ENCODE results near the gene CCDC201.

The CCDC201 gene, protein sequence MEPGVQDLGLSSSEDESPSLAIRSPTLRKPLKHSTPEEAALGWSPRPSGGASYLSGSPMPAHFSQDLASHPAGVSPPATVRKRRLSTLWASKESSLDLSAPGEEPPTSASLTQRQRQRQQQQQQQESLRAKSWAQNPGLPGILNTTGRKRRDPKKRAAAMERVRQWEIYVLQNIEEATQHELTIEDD
- total RNA-seq: 0 to 2.6 (median 0) reads per million in 17 experiments

DNA sequence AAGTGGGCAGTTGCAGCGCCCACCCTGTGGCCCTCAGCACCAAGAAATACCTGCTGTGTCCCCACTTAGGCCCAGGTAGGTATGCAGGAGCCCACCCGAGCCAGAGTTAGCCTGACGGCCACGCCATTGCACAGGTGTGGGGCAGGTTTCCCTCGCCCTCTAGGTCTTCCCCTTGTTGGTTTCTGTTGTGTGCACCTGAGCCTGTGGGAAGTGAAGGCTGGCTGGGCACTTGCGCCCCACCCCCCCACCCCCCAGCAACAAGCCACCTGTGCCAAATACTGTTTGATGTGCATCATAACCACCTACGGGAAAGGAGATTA, at the start of gene CCDC201:
CCDC201 (minus strand) TSS at position 48 of the 320 bp plus-strand sequence. CDS start 75 bp downstream, outside the sequence.
- no peak for DNase-seq

DNA sequence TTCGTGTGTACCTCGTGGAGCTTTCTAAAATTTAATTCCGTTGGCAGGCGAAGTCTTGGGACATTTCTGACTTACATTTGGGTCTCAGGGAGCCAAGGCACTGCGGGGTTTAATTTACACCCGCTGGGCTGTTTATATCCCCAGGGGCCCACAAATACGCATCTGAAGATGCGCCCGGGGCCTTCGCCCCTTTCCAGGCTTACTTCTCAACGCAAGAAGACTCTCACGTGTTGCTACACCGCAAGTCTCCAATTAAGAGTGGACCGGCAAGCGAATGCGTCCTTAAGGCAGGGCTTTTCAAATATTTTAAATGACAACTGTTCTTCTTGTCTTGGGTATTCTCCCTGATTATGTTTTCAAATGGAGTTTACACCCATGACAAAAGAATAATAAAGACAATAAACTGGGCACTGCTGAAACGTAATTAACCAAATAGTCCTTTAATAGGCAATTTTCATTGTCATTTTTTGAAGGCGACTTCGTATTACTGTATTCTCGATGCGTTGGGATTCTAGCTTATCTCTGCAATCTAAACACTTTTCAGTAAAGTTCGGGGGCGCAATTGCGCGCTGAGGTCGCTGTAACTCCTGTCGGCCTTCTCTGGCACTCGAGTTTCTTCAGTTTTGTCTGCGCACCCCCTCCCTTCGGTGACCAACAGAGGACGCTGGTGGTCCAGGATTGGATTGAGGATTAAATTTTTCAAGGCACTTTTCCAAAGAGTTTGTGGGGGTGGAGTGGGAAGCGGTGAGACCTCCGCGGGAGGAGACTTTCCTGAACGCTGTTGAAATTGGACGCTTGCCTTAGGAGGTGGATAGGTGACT, 49.0 kb upstream of the CCDC201 start:
- DNase-seq: peak in 1 of 4 experiments; percentile 6

DNA sequence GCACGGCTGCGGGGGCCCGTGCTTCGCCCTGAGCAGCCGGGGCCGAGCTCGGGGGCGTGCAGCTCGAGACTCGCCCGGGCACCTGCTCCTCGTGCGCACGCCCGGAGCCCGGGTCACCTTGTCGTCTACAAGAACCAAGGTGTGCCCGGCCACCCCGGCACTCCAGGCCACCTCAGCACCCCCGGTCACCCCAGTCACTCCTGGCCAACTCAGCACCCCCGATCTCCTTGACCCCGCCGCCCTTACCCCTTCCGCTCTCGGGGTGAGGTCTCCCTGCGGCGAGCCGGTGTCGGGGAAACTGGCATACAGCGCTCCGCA, 48.5 kb upstream of the CCDC201 start:
- DNase-seq: no peak

DNA sequence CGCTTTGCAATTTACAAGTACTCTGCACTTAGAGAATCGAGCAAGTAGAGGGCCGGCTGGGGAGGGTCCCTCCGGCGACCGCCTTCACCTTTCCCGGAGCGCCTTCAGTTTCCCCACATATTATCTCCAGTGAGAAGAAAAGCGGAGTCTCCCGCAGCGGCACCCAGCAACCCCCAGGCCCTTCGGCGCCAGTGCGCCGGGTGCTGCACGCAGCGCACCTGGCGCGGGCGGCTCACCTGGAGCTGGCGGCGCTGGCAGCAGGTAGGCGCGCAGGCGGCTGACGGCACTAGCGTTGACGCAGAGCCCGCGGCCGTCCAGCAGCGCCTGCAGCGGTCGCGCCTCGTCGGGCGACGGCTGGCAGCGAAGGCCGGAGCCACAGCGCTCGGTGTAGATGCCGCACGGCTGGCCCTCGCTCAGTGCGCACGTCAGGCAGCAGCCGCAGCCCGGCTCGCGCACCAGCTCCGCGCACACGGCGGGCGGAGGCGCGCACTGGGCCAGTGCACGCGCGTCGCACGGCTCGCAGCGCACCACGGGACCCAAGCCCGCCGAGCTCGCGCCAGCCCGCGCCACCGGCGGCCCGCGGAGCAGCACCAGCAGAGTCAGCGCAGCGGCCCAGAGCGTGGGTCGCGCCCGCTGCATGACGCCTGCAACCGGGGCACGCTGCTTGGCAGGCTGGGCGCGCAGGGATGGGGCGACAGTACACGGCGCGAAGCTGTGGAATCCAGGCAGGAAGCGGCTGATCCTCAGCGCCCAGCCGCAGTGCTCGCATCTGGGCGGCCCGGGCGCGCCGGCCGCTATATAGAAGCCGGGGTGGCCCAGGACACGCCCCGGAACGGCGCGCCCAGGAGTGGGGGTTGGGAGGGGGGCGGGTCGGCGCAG, 47.9 kb upstream of the CCDC201 start, which contains the start of gene IGFBP3:
IGFBP3 (minus strand) TSS at position 771 of the 879 bp plus-strand sequence; CDS start at position 639, 132 bp downstream.
- DNase-seq: peak in 2 of 4 experiments; percentile 2 to 8

DNA sequence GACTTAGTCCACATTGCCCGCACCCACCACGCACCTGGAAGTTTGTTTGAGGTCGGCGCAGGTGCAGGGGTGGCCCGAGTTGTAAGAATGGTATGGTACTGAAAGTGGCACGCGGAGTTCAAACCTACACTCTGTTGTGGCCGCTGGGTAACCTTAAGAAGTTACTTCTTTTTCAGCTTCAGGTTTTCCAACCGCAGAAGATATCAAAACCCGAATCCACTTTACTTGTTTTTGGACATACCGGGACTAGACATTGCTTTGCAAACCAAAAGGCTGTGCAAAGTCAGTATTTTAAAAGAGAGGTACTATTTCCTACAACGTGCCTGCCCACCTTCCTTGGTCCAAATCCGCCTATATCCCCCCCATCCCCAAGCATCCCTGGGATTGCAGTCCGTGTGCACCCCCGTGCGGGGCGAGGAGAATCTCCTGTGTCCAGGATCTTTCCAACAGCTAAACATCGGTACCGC, 47.1 kb upstream of the CCDC201 start:
- DNase-seq: no peak

DNA sequence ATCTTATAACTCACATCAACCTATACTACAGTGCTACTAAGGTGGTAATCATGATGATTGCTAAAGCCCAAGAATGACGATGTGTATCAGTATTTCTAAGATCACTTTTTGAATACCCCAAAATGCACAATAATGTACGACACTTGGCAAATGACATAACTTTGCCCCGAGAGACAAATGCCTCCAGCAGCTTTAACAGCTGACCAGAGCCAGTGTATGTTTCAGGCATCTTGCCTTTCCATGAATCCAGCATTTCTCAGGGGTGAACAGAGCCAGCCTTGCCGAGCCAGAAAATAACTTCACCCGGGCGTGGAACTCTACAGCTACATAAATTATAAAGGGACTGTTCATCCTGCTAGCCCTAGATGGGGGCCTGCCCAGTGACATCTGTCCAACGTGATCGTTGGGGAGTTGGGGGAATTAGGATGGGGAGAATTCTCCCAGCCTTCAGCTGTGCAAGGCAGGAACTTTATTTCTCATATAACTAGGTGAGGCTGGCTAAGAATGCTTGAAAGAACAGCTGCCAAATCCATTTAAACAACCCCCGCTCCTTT, 46.4 kb upstream of the CCDC201 start:
- DNase-seq: no peak

DNA sequence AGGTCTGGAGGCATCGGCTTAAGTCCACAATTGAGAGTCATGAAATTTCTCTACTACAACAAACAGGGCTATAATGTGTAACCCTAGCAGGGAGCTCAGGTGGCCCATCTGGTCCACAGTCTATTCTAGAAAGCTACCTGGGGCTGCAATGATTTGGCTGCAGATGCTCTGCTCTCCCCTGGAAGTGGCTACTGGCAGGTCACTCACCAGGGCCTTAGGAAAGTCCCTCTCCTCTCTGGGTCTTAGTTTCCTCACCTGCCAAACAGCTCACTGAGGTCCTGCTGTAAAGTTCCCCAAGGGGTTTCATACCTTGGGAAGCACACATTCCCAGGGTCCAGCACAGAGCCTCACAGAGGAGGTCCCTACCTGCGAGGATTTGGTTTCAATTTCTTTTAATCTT, 45.7 kb upstream of the CCDC201 start:
- DNase-seq: no peak

DNA sequence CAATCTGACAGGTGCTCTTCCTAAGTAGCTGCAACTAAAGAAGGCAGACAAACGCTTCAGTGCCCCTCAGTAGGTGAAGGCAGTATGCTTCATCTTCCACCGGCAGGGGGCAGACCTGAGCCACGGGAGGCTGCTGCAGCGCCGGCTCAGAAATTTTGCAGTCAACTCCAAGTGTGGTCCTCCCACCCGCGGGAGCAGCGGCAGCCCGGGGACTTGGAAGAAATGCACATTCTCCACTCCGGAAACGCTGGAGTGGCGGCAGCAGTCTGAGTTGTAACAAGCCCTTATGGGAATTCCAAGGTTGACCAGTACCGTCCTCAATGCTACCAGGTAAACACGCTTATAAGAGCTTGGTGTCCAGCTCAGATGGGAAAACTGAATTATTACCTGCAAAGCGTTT, 44.8 kb upstream of the CCDC201 start:
- peak; percentile 69 to 89 (median 80) for DNase-seq

DNA sequence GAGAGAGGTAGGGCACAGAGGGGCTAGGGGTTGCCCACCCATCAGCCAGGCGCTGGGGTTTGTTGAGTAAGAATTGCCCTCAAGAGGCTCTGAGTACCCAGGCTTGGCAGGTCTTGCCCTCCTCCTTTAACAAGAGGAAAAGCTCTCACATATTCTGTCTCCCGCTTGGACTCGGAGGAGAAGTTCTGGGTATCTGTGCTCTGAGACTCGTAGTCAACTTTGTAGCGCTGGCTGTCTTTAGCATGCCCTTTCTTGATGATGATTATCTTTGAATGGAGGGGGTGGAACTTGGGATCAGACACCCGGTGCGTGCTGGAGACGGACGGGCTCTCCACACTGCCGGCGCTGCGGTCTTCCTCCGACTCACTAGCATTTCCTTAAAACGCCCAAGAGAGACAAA, 44.2 kb upstream of the CCDC201 start:
- no peak for DNase-seq

DNA sequence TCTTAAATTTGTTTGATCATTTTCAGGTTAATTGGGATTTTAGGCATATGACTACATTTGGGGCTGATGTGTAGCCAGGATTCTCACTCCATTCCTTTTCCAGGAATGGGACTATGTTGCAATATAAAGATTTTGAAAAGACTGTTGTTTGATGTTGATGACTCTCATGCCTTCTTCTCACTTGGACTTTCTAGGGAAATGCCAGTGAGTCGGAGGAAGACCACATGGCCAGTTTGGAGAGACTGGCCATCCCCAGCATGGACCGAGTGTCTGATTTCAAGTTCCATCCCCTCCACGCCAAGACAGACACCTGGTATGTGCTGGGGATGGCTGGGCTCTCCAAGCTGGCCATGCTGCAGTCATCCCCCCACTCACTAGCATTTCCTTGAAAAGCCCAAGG, 42.7 kb upstream of the CCDC201 start:
- DNase-seq: no peak

DNA sequence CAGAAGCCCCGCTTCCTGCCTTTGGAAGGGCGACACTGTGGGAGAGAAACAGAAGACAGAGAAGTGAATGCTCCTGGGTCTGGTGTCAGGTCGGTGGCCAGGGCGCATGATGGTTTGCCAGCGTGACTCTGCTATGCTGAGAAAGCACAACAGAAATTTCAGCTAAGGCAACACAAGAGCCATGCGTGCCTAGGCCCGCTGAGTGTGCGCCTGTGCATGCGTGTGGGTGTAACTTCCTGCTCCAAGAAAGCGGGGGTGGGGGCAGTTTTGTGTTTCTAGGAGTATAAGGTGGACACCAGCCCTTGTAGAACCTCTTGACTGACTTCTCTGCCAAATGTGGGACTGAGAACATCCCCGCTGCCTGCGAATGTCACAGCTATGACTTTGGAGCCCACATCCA, 42.0 kb upstream of the CCDC201 start:
- no peak for DNase-seq

DNA sequence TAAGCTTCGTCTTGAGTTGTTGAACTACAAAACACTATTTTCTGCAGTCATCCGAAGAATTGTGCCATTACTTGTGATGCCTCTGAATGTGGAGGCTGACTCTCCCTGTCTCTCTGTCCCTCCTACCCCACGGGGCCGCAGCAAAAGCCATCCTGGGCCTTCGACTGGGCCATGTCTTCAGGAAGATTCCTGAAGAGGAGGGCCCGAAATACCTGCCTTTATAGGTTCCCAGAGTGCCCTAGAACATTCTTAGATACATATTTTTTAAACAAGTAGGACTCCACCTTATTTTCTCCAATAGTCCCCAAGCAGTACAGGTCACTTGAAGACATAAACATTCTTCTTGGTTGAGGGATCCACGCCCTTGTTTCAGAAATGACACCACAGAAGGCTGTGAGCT, 40.1 kb upstream of the CCDC201 start:
- DNase-seq: no peak

DNA sequence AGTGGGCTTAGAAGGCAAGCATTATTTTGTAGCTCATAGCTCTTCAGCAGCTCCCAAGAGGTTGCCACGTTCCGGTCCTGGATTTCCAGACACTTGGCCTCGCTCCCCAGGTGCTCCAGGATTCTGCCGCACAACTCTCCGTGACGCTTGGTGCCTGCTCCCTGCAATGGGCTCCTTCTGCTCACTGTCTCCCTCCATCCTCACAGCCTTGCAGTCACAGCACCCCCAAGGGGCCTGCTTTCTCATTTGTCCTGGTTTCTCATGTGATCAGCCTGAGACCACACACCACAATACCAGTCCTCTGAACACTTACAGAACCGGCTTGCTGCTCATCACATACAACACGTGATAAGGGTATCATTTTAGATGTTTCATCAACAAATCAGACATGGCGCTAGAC, 38.4 kb upstream of the CCDC201 start:
- DNase-seq: no peak

DNA sequence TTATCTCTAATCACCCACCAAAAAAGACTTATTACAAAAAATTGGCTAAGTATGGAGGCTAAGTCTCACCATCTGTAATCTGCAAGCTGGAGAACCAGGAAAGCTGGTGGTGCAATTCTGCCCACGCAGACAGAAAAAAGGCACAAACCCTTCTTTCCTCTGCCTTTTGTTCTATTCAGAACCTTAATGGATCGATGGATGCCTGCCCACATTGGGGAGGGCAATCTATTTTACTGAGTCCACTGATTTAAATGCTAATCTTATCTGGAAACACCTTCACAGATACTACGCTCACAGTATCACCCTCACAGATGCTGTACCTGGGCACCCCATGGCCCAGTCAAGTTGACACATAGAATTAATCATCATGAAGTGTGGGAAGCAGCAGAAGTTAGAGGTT, 38.0 kb upstream of the CCDC201 start:
- no peak for DNase-seq

DNA sequence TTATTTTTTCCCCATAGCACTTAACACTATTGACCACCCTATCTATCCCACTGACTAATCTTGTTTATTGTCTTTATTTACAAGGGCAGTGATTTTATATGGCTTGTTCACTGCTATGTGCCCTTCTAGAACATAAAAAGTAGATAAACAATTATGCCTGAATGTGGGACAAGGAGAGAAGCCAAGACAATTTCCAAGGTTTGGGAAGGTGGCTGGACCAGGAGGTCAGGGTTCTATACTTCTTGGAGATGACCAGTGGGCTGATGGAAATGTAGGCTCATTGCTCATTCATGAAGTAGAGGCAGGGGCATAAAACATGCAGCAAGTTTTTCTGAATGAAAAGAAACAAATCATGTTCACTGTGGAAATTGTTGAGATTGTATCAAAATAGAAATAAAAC, 36.7 kb upstream of the CCDC201 start:
- DNase-seq: no peak

DNA sequence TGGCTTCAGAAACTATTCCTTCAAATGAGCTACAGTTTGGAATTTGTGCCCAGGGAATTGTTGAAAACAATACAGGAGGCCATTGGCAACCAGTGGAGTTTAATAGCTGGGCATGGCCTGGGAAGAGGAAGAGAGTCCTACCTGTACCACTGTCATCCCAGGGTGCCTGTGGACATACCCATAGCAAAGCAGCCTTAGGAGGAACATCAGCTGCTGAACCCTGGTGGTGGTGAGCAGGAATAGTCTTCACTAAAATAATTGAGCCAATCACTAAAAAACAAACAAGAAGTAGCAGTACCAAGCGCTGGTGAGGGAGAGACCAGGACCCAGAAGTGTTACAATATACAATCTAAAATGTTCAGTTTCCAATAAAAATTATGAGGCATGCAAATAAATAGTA, 29.9 kb upstream of the CCDC201 start:
- DNase-seq: no peak

DNA sequence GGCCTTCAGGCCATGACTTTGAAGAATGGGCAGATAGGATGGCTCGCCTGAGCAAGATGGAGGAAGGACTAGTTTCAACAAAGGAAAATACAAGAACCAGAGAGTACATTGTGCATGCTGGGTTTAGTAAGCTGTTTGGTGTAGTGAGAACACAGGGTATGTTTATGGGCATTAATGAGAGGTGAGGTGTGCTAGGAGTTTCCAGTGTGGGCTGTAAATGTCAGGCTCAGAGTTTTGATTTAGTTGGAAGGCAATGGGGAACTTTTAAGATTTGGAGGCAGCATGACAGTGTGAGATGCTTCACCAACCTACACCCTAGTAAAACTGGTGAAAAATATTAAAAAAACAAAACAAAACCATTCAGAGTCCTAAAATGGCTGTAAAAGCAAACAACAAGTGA, 28.7 kb upstream of the CCDC201 start:
- no peak for DNase-seq

DNA sequence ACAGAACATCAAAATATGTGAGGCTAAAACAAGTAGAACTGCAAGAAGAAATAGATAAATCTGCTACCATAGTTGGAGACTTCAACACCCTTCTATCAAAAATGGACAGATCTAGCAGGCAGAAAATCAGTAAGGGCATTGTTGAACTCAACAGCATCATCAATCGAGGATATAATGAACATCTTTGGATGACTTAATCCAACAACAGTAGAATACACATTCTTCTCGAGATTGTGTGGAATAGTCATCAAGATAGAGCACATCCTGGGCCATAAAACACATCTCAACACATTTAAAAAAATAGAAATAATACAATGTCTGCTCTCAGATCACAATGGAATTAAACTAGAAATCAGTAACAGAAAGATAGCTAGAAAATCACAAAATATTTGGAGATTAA, 25.3 kb upstream of the CCDC201 start:
- no peak for DNase-seq

DNA sequence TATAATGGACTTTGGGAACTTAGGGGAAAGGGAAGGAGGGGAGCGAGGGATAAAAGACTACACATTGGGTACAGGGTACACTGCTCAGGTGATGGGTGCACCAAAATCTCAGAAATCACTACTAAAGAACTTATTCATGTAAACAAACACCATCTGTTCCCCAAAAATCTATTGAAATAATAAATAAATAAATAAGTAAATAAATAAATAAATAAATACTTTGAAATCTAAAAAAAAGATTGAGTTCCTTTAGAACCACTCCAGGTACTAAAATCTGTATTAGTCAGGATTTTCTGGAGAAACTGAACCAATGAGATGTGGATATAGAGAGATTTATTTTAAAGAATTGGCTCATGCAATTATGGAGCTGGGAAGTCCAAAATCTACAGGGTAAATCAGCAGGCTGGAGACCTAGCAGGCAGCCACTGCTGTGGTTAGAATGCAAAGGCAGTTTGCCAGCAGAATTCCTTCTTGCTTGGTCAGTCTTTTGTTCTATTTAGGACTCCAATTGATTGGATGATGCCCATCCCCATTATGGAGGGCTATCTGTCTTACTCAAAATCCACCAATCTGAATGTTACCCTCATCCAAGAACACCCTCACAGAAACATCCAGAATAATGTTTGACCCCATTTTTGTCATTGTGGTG, 24.3 kb upstream of the CCDC201 start:
- DNase-seq: no peak

DNA sequence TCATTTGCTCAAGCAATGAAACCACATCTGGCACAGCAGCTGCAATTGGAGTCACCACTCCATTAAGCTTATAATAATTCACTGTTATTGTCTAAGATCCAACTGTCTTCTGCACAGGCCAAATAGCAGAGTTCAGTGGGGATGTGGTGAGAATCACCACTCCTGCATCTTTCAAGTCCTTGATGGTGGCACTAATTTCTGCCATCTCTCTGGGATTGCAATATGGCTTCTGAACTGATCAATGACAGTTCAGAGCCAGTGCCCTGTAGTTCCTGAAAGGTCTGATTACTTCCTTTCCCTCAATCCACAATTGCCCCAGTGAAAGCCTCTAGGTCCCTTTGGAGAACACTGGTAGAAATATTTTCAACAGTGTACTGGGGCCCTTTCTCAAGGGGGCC, 21.8 kb upstream of the CCDC201 start:
- no peak for DNase-seq

DNA sequence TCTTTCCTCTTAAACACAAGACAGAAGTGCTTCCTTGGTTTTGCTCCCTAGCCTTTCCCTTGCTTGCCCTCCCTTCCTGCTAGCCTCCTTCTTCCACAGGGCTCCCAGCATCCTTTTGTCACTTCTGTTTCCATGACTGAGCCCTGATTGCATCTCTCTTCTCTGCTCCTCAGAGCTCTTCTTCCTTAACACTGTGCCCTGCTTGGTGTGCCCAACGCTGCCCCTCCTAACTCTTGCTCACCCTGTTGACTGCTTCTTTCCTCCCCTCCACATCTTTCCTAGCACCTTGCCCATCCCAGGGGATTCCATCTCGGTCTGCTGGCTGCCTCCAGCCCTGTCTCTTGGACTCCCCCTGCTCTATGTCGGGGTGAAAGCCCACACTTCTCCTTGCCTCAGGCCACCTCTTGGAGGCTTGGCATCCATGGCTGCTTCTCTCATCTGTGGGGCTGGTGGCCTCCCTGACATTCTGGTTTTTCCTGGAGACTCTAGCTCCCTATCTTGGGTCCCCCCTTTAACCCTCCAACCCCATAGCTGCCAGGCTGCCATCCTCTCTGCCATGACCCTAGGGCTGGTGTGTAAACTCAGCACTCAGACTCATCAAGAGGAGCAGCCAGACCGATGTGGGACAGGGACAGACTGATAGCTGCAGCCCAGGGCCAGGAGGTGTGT, 21.2 kb upstream of the CCDC201 start:
- DNase-seq: no peak

Measured in suppressor macrophage (primary cell).